ENCODE results near the gene YWHAH. TPM values are rescaled to one million over a fixed set of nuclear protein-coding genes. Genes with fewer than 3 reads are reported as not detected.

YWHAH gene
- total and polyA plus RNA-seq, 4 donors: 50.1 to 151 (median 90.0) TPM

DNA sequence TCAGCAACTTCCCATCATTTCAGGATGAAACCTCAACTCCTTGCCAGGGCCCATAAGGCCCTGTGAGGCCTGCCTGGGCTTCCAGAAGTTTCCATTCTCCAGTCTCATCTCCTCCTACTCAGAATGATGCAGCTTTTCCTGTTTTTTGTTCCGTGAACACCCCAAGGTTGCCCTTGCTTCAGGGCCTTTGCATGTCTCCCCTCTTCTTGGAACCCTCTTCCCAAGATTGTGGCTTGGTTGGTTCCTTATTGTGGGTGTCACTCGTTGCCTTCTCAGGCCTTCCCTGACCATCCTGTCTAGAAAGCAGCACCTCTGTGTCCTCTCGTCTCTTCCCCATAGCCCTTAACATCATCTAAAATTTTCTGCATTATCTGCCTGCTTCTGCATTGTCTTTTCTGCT is 23.2 kb upstream of the YWHAH start:
- Histone ChIP-seq H3K4me1 (ENCODE audit: control insufficient read depth in 5 of 5, insufficient read depth in 5 of 5, low read length in 5 of 5) (peaks cover 0 to 6% (median 0%) of the 10 kb centered on the region in 5 donors), H3K9me3 (ENCODE audit: control insufficient read depth in 4 of 4, insufficient read depth in 3 of 4, low read length in 3 of 4) (no peaks in the 10 kb centered on the region), H3K9ac (ENCODE audit: insufficient read depth in 1 of 2, low read length in 2 of 2) (no peak overlapping the region), H3K27ac (ENCODE audit: low read depth in 1 of 2, low read length in 1 of 2) (no peak overlapping the region), H3K27me3 (ENCODE audit: control insufficient read depth in 3 of 3, insufficient read depth in 3 of 3, low read length in 2 of 3) (no peaks in the 10 kb centered on the region), H3K36me3 (ENCODE audit: control insufficient read depth in 4 of 4, insufficient read depth in 4 of 4, low read length in 4 of 4) (no peaks in the 10 kb centered on the region), H3K4me3 (no peak overlapping the region)
- TF ChIP-seq, protein P1, sequence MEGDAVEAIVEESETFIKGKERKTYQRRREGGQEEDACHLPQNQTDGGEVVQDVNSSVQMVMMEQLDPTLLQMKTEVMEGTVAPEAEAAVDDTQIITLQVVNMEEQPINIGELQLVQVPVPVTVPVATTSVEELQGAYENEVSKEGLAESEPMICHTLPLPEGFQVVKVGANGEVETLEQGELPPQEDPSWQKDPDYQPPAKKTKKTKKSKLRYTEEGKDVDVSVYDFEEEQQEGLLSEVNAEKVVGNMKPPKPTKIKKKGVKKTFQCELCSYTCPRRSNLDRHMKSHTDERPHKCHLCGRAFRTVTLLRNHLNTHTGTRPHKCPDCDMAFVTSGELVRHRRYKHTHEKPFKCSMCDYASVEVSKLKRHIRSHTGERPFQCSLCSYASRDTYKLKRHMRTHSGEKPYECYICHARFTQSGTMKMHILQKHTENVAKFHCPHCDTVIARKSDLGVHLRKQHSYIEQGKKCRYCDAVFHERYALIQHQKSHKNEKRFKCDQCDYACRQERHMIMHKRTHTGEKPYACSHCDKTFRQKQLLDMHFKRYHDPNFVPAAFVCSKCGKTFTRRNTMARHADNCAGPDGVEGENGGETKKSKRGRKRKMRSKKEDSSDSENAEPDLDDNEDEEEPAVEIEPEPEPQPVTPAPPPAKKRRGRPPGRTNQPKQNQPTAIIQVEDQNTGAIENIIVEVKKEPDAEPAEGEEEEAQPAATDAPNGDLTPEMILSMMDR (IDR thresholded peaks at IDR 0.05; ENCODE audit: control extremely low read depth, extremely low read depth): no peak
- no peak for DNase-seq
- no peak for ATAC-seq (ENCODE audit: insufficient read depth, low FRiP score)
- WGBS, 2 donors: 54 to 66% methylated on average over 3 of the region's 3 CpGs

DNA sequence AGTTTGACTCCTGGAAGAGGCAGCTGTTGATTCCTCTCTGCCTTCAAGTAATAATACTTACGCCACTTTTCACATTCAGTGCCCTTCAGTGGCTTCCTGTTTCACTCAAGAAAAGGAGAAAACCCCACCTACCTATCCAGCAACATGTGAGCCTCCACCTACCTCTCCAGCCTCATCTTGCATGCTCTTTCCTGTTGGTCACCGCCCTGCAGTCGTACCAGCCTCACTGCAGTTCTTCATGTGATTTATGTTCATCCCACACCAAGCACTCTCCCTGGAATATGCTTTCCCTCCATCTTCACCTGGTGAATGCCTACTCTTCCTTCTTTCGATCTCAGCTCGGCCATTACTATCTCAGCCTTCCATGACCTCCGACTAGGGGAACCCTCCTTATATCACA is 21.8 kb upstream of the YWHAH start:
- Histone ChIP-seq H3K27me3 (ENCODE audit: control insufficient read depth in 3 of 3, insufficient read depth in 3 of 3, low read length in 2 of 3) (no peaks in the 10 kb centered on the region), H3K4me1 (ENCODE audit: control insufficient read depth in 5 of 5, insufficient read depth in 5 of 5, low read length in 5 of 5) (peaks cover 0 to 6% (median 0%) of the 10 kb centered on the region in 5 donors), H3K36me3 (ENCODE audit: control insufficient read depth in 4 of 4, insufficient read depth in 4 of 4, low read length in 4 of 4) (no peaks in the 10 kb centered on the region), H3K27ac (ENCODE audit: low read depth in 1 of 2, low read length in 1 of 2) (no peak overlapping the region), H3K4me3 (no peak overlapping the region), H3K9me3 (ENCODE audit: control insufficient read depth in 4 of 4, insufficient read depth in 3 of 4, low read length in 3 of 4) (no peaks in the 10 kb centered on the region), H3K9ac (ENCODE audit: insufficient read depth in 1 of 2, low read length in 2 of 2) (no peak overlapping the region)
- DNase-seq (no peak), ATAC-seq (ENCODE audit: insufficient read depth, low FRiP score) (no peak)
- WGBS, 2 donors: 55 to 68% methylated on average over 6 of the region's 6 CpGs
- TF ChIP-seq, protein P1 (IDR thresholded peaks at IDR 0.05; ENCODE audit: control extremely low read depth, extremely low read depth): no peak

DNA sequence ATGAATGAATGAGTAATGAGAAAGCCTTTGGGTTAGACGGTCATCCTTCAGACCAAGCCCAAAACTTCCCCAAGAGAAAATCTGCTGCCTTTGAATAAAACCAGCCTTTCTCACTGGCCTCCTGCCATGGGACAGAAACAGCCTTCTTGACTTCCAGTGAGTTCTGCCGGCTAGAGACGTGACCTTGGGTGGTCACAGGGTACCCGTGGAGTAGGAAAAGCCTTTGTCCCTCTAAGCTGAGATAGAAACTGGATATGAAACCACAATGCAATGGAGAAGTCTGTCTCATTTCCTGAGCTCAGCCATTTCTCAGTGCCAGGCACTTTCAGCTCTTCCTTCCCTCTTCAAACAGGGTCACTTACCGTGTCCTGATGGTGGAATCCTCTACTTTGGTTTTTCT is 21.2 kb upstream of the YWHAH start:
- ATAC-seq (ENCODE audit: insufficient read depth, low FRiP score): peak; percentile 45
- Histone ChIP-seq H3K9ac (ENCODE audit: insufficient read depth in 1 of 2, low read length in 2 of 2) (no peak overlapping the region), H3K27ac (ENCODE audit: low read depth in 1 of 2, low read length in 1 of 2) (peak overlapping the region in 1 of 2 donors; percentile 2), H3K4me3 (no peak overlapping the region), H3K27me3 (ENCODE audit: control insufficient read depth in 3 of 3, insufficient read depth in 3 of 3, low read length in 2 of 3) (no peaks in the 10 kb centered on the region), H3K36me3 (ENCODE audit: control insufficient read depth in 4 of 4, insufficient read depth in 4 of 4, low read length in 4 of 4) (no peaks in the 10 kb centered on the region), H3K9me3 (ENCODE audit: control insufficient read depth in 4 of 4, insufficient read depth in 3 of 4, low read length in 3 of 4) (no peaks in the 10 kb centered on the region), H3K4me1 (ENCODE audit: control insufficient read depth in 5 of 5, insufficient read depth in 5 of 5, low read length in 5 of 5) (peaks cover 0 to 6% (median 0%) of the 10 kb centered on the region in 5 donors)
- peak in 2 of 3 donors; percentile 39 to 53 for DNase-seq
- WGBS, 2 donors: 9 to 18% methylated on average over 5 of the region's 5 CpGs
- TF ChIP-seq, protein P1 (IDR thresholded peaks at IDR 0.05; ENCODE audit: control extremely low read depth, extremely low read depth): no peak

DNA sequence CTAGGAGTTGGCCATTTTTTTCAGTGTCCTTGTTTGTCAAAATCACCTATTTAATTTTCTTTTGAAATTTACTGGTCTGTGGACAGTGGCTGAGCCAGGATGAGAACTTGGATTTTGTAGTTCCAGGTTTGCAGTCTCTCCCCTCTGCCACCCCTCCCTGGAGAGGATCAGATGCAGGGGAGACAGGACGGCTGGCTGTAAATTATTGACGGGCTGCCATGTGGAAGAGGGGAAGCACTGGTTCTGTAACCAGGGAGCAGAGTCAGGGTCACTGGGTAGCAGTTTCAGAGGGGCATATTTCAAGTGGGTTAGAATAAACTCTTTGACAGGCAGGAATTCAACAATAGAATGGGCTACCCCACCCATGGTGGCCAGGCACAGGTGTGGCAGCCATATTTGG is 20.6 kb upstream of the YWHAH start:
- ATAC-seq (ENCODE audit: insufficient read depth, low FRiP score) (no peak), DNase-seq (no peak)
- H3K4me1 ChIP-seq (ENCODE audit: control insufficient read depth in 5 of 5, insufficient read depth in 5 of 5, low read length in 5 of 5): peaks cover 0 to 6% (median 0%) of the 10 kb centered on the region in 5 donors
- WGBS, 2 donors: 34 to 61% methylated on average over 2 of the region's 2 CpGs
- TF ChIP-seq, protein P1 (IDR thresholded peaks at IDR 0.05; ENCODE audit: control extremely low read depth, extremely low read depth): no peak
- H3K36me3 ChIP-seq (ENCODE audit: control insufficient read depth in 4 of 4, insufficient read depth in 4 of 4, low read length in 4 of 4): no peaks in the 10 kb centered on the region
- H3K4me3 ChIP-seq: no peak overlapping the region
- H3K9me3 ChIP-seq (ENCODE audit: control insufficient read depth in 4 of 4, insufficient read depth in 3 of 4, low read length in 3 of 4): no peaks in the 10 kb centered on the region
- H3K27ac ChIP-seq (ENCODE audit: low read depth in 1 of 2, low read length in 1 of 2): peak overlapping the region in 1 of 2 donors; percentile 32
- no peak overlapping the region for H3K9ac ChIP-seq (ENCODE audit: insufficient read depth in 1 of 2, low read length in 2 of 2)
- no peaks in the 10 kb centered on the region for H3K27me3 ChIP-seq (ENCODE audit: control insufficient read depth in 3 of 3, insufficient read depth in 3 of 3, low read length in 2 of 3)

Data from lung (tissue), 12 donors.